NT2/D1 (cell line): ENCODE measurements around the gene MGAT5B.

ENCODE experiments used
- SUZ12 ChIP-seq: IDR thresholded peaks from 2 replicates; pipeline ENCODE4 v1.6.1; 2011; ENCODE audit not compliant: insufficient read length, insufficient read depth; ENCODE audit errors: extremely low read depth
- YY1 ChIP-seq: IDR thresholded peaks from 2 replicates; pipeline ENCODE4 v1.6.1; 2011; ENCODE audit not compliant: insufficient read length, insufficient read depth
- ZNF274 ChIP-seq: IDR thresholded peaks from 2 replicates; pipeline ENCODE4 v1.6.1; 2011; ENCODE audit warnings: mild to moderate bottlenecking, low read depth, low read length

DNA sequence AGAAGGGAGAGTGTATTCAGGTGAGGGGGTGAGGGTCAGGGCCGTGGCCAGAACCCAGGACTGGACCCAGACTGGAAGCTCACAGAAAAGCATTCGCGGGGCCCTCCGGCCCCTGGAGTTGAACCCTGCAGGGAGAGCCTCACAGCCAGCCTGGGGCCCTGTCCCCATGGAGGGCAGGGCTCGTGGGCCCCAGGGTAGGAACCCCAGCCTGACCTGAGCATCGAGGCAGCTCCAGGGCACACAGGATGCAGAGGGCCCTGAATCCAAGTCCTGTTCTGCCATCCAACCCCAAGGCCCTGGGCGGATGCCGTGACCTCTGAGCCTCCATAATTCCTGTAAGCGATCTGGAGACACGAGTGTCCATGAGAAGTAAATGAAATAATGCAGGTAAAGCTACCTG, 79.1 kb downstream of the MGAT5B start:
- no peak for TF ChIP-seq ZNF274
- no peak for TF ChIP-seq YY1
- no peak for TF ChIP-seq SUZ12
